GM03348 (cell line): ENCODE results near the gene MGME1.
"Not testable (repeated sequence)": the region's sequence is repeated elsewhere in the genome, so short reads cannot be mapped to it uniquely, and the experiment has no call there.

Experiments used
- DNase-seq: peaks from one replicate; pipeline ENCODE4 v3.0.0; 2012; ENCODE audit warnings: low spot score

MGME1 gene

DNA sequence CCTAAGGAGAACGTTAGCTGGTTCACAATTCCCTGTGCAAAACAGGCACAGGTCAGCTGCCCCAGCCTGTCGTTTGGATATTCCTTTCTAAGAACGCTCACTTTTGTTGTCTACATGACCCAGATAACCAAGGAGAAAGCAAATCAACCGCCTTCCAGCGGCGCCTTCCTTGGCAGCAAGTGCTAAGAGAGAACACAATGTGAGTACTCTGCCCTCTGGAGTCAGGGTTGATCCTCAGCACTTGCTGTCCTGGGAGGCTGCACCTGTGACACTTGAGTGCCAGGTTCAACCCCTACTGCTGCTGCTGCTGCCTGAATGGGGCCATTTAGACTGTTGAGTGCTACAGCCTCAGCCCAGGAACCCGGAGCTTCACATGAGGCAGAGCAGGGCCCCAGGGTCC, 52.1 kb downstream of the MGME1 start:
- no peak for DNase-seq

DNA sequence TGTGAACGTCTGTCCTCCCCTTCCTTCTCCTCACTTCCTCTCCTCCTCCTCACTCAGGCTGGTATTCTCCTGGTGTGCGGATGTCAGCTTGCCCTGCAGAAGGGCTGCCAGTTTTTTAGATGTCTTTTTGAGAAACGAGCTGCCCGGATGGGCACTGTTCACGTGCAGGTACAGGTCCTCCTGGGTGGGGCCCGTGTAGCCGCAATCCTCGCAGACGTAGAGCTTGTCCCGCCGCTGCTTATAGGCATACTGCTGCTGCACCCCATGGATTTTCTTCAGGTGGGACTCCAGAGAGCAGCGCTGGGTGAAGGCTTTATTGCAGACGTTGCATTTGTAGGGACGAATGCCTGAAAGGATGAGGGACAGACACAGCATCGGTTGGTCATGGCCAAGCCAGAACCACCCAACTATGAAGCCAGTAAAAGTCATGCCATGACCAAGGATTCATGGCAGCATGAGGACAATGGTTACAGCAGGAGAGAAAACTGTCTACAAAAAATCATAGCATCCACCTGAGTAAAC, 55.8 kb downstream of the MGME1 start:
- DNase-seq: no peak

DNA sequence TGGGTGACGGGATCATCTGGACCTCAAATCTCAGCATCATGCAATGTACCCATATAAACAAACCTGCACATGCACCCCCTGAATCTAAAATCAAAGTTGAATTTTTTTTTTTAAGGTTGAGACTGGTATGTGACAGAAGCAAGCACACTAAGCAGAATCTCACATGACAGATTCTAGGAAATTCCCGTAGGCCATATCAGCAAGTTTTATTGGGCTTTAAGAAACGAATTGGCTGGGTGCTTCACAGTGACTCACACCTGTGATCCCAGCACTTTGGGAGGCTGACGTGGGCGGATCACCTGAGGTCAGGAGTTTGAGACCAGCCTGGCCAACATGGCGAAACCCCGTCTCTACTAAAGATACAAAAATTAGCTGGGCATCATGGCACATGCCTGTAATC, 58.2 kb downstream of the MGME1 start:
- DNase-seq: not testable (repeated sequence)

DNA sequence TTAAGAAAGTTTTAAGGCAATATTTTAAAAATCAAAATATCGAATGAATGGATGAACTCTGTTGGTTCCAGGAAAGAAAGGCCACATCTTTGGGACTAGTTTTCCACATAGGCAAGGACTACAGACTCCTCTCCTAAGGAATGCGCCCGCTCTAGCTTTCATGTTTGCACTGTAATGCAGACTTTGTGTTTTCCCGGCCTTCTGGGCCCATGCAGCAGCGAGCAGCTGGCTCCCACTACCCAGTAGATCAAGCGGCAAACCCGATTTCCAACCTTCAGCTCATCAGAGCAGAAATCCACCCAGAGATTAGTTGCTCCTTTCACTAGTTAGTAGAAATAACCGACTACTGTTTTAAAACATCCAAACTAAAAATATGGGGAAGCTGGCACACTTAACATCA, 61.2 kb downstream of the MGME1 start:
- DNase-seq: no peak

DNA sequence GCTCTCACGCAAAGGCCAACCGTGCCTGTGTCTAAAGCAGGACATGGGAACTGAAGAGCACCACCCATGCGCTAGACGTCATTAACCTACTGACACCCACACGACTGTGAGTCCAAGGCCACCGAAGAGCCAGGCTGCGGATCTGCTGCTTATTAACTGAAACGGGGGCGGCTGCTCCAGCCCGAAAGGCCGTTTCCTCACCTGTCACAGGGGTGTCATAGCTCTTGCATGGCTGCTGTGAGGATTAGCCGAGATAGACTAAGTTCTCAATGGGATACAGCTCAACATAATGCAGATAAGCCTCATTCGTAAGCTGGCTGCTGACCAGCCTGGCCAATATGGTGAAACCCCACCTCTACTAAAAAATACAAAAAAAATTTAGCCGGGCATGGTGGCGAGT, 62.2 kb downstream of the MGME1 start:
- no peak for DNase-seq

DNA sequence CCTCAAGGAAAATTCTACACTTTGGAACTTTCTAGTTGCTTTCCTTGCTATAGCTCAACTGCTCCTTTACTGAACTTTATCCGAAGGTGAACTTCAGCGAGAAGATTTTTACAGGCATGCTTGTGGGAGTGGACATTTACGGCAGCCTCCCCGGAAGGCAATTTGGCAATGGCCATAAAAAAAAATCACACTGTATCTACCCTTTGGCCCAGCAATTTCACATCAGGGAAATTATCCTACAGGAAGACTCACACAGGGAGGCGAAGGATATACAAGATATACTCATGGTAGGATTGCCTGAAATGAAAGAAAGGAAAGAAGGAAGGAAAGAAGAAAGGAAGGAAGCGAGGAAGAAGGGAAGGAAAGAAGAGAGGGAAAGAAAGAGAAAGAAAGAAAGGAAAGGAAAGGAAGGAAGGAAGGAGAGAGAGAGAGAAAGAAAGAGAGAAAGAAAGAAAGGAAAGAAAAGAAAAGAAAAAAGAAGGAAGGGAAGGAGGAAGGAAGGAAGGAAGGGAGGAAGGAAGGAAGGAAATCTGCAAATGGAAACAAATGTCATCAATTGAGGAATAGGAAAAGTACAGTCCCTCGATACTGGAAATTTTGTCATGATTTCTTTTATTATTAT, 63.2 kb downstream of the MGME1 start:
- no peak for DNase-seq

GRCh38 chr20:18032977-18033892, 64.4 kb downstream of the MGME1 start:
- DNase-seq: no peak

- no peak for DNase-seq
Measured at GRCh38 chr20:18034039-18034438, 65.2 kb downstream of the MGME1 start.

DNA sequence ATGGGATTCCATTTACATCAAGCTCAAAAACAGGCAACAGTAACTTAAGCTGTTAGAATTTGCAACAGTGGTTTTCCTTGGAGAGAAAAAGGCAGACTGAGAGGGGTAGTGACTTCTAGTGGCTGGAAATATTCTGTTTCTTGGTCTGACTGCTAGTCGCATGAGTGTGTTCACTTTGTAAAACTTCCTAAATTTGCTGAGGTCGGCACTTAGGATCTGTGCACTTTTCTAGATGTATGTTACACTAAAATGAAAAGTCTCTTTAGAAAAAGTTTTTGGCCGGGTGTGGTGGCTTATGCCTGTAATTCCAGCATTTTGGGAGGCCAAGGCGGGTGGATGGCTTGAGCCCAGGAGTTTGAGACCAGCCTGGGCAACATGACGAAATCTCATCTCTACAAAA, 70.2 kb downstream of the MGME1 start:
- no peak for DNase-seq
